Measurements from ENCODE around the gene IL1RAP. TPM values are rescaled to one million over a fixed set of nuclear protein-coding genes. Genes with fewer than 3 reads are reported as not detected.

The IL1RAP gene
- total RNA-seq, 1 experiment from 2014 or later, result 186 TPM

DNA sequence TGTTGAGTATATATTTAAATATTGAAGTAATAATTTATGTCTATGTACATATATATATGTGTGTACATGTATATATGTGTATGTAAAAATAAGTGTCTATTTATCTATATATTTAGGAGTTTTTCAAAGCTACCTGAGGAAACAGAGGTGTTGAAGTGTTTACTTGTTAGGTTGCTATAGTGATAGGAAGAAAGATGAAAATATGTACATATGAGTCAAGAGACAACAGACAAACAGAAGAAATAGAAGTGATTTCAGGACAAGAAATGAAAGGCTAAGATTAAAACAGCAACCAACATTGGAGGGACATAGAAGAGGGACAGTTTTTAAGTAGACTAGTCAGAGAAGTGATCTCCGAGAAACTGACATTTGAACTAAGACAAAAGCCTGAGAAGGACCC, 11.1 kb downstream of the IL1RAP start:
- no TSS peak for BruUV-seq (replicated peaks)
- Mint-ChIP-seq H3K27ac (ENCODE audit: unreplicated experiment) (peak overlapping the region; percentile 34), H3K27me3 (ENCODE audit: unreplicated experiment) (no peaks in the 10 kb centered on the region), H3K9me3 (ENCODE audit: low read depth, unreplicated experiment) (no peaks in the 10 kb centered on the region), H3K4me3 (ENCODE audit: low read depth, unreplicated experiment) (no peak overlapping the region), H3K4me1 (ENCODE audit: low read depth, unreplicated experiment) (peaks cover 60% of the 10 kb centered on the region), H3K36me3 (ENCODE audit: insufficient read depth, unreplicated experiment) (peaks cover 37% of the 10 kb centered on the region)
- TF ChIP-seq, protein P1, sequence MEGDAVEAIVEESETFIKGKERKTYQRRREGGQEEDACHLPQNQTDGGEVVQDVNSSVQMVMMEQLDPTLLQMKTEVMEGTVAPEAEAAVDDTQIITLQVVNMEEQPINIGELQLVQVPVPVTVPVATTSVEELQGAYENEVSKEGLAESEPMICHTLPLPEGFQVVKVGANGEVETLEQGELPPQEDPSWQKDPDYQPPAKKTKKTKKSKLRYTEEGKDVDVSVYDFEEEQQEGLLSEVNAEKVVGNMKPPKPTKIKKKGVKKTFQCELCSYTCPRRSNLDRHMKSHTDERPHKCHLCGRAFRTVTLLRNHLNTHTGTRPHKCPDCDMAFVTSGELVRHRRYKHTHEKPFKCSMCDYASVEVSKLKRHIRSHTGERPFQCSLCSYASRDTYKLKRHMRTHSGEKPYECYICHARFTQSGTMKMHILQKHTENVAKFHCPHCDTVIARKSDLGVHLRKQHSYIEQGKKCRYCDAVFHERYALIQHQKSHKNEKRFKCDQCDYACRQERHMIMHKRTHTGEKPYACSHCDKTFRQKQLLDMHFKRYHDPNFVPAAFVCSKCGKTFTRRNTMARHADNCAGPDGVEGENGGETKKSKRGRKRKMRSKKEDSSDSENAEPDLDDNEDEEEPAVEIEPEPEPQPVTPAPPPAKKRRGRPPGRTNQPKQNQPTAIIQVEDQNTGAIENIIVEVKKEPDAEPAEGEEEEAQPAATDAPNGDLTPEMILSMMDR (IDR thresholded peaks at IDR 0.05; ENCODE audit: unreplicated experiment), result no peak
- no peak for DNase-seq
- intact Hi-C loops (cut with micrococcal nuclease; ENCODE audit: unreplicated experiment), result no loop called here
- CTCF ChIA-PET, result interaction anchor here (4.3 kb wide), 1 partner anchor 9 kb away, joined by 27 read pairs; the partner anchor contains the start of gene IL1RAP

DNA sequence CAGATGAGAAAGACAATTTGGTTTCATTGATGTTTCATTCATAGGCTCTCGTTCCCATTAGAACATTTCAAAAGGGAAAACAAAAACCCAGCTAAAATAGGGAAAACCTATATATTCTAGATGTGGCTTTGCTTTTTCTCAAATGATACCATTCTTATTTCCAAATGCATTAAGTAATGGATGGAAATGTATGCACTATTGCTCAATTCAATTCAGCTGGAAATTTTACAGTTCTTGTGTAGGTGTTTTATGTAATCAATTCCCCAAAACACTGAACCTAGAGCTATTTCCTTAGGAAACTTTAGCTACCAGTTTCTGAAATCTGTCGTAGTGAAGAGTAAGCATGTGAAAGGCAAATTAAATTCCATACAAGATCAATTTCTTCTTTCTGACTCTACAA, 11.7 kb downstream of the IL1RAP start:
- intact Hi-C loops (cut with micrococcal nuclease; ENCODE audit: unreplicated experiment), result no loop called here
- Mint-ChIP-seq H3K27ac (ENCODE audit: unreplicated experiment) (peak overlapping the region; percentile 34), H3K4me1 (ENCODE audit: low read depth, unreplicated experiment) (peaks cover 60% of the 10 kb centered on the region), H3K27me3 (ENCODE audit: unreplicated experiment) (no peaks in the 10 kb centered on the region), H3K9me3 (ENCODE audit: low read depth, unreplicated experiment) (no peaks in the 10 kb centered on the region), H3K4me3 (ENCODE audit: low read depth, unreplicated experiment) (no peak overlapping the region), H3K36me3 (ENCODE audit: insufficient read depth, unreplicated experiment) (peaks cover 41% of the 10 kb centered on the region)
- DNase-seq, result no peak
- CTCF ChIA-PET, result interaction anchor here (0.5 to 4.3 kb wide), 5 partner anchors 9 to 1835 kb away, joined by 3 to 27 read pairs (median 4); partner anchors contain the start of gene IL1RAP
- TF ChIP-seq, protein P1 (IDR thresholded peaks at IDR 0.05; ENCODE audit: unreplicated experiment), result no peak
- no TSS peak for BruUV-seq (replicated peaks)

DNA sequence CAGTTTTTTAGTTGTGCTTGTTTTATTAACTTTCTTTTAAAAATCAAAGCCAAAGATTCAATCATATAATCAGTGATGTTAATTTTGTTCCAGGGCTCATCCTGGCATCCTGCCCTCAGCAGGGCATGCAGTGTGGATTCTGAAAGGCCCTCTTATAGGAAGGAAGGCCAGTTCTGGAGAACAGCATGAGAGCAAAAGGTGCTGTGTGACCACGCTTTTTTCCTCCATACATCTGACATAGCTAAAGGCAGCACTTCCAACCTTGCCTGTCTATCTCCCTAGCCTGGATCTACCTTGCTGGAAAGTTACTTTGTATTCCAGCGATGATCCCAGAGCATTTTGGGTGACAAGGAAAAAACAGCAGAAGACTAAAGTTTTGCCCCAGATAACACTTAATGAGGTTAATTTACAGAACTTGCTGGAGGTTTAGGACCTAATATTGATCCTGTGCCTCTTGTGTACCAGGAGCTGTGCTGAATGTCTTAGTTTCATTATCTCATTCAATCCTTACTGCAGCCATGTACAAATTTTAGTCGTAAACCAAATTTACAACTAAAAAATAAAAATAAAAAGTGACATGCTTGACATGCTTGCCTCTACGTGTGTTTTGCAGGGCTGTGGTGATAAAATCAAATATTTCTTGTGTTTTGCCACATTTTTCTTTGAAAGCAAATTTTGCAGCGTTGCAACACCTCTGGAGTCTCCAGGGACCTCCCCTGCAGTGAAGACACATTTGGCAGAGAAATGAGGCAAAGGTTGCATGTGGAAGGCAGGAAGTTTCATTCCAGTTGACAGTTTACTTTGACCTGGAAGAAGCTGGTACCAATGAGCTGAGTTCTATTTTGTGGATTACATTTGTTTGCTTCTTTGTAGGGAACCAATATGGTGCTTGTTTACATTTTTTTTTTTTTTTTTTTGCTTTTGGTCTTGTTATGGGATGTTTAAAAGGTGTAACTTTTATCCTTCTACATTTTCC, 13.2 kb downstream of the IL1RAP start:
- Mint-ChIP-seq H3K4me1 (ENCODE audit: low read depth, unreplicated experiment) (peaks cover 69% of the 10 kb centered on the region), H3K9me3 (ENCODE audit: low read depth, unreplicated experiment) (no peaks in the 10 kb centered on the region), H3K27ac (ENCODE audit: unreplicated experiment) (no peak overlapping the region), H3K4me3 (ENCODE audit: low read depth, unreplicated experiment) (no peak overlapping the region), H3K36me3 (ENCODE audit: insufficient read depth, unreplicated experiment) (peaks cover 41% of the 10 kb centered on the region), H3K27me3 (ENCODE audit: unreplicated experiment) (no peaks in the 10 kb centered on the region)
- intact Hi-C loops (cut with micrococcal nuclease; ENCODE audit: unreplicated experiment), result no loop called here
- TF ChIP-seq, protein P1 (IDR thresholded peaks at IDR 0.05; ENCODE audit: unreplicated experiment), result no peak
- CTCF ChIA-PET, result interaction anchor here (0.7 to 4.3 kb wide), 2 partner anchors 11 to 83 kb away, joined by 3 to 27 read pairs; partner anchors contain the start of gene IL1RAP
- DNase-seq, result no peak
- BruUV-seq (replicated peaks), result no TSS peak

DNA sequence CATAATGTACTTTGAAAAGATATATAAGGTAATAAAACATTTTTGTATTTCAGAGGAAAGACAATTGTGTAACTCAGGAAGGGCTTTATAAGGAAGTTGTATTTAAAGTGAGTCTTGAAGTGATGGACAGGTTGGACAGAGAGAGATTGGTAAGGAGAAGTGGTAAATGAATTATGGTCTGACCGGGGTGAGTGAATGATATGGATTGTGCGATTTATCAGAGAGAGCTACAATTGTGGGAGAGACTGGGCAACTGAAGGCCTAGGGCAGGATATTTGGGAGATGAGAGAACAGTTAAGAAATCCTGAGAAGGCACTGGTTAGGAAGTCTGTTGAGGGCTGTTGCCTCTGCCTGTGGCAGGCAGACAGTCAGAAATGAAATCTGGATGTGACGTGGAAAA, 14.8 kb downstream of the IL1RAP start:
- H3K4me3 Mint-ChIP-seq (ENCODE audit: low read depth, unreplicated experiment), result no peak overlapping the region
- H3K9me3 Mint-ChIP-seq (ENCODE audit: low read depth, unreplicated experiment), result no peaks in the 10 kb centered on the region
- intact Hi-C loops (cut with micrococcal nuclease; ENCODE audit: unreplicated experiment), result no loop called here
- DNase-seq, result no peak
- H3K27me3 Mint-ChIP-seq (ENCODE audit: unreplicated experiment), result no peaks in the 10 kb centered on the region
- peaks cover 53% of the 10 kb centered on the region for H3K36me3 Mint-ChIP-seq (ENCODE audit: insufficient read depth, unreplicated experiment)
- CTCF ChIA-PET, result no interaction called here
- H3K27ac Mint-ChIP-seq (ENCODE audit: unreplicated experiment), result peak overlapping the region; percentile 17
- peaks cover 74% of the 10 kb centered on the region for H3K4me1 Mint-ChIP-seq (ENCODE audit: low read depth, unreplicated experiment)
- TF ChIP-seq, protein P1 (IDR thresholded peaks at IDR 0.05; ENCODE audit: unreplicated experiment), result no peak
- BruUV-seq (replicated peaks), result no TSS peak
